IPS-15b (cell line): ENCODE results near the gene PRDM16.

Source experiments
- H3K27me3 ChIP-seq: one replicate; pipeline ENCODE4 v1.6.1; 2013; ENCODE audit warnings: low read length; ENCODE audit not compliant: control insufficient read depth, insufficient read depth
- H3K36me3 ChIP-seq: one replicate; pipeline ENCODE4 v1.6.1; 2013; ENCODE audit warnings: low read length; ENCODE audit not compliant: control insufficient read depth, insufficient read depth
- H3K4me1 ChIP-seq: one replicate; pipeline ENCODE4 v1.6.1; 2013; ENCODE audit warnings: mild to moderate bottlenecking, low read length; ENCODE audit not compliant: control insufficient read depth, insufficient read depth
- H3K4me3 ChIP-seq: one replicate; pipeline ENCODE4 v1.5.1; 2013; ENCODE audit warnings: low read depth, low read length
- H3K9ac ChIP-seq: one replicate; pipeline ENCODE4 v1.6.1; 2013; ENCODE audit warnings: low read depth, mild to moderate bottlenecking, low read length
- H3K9me3 ChIP-seq: one replicate; pipeline ENCODE4 v1.6.1; 2013; ENCODE audit warnings: mild to moderate bottlenecking, low read length; ENCODE audit not compliant: control insufficient read depth, insufficient read depth

PRDM16 gene

DNA sequence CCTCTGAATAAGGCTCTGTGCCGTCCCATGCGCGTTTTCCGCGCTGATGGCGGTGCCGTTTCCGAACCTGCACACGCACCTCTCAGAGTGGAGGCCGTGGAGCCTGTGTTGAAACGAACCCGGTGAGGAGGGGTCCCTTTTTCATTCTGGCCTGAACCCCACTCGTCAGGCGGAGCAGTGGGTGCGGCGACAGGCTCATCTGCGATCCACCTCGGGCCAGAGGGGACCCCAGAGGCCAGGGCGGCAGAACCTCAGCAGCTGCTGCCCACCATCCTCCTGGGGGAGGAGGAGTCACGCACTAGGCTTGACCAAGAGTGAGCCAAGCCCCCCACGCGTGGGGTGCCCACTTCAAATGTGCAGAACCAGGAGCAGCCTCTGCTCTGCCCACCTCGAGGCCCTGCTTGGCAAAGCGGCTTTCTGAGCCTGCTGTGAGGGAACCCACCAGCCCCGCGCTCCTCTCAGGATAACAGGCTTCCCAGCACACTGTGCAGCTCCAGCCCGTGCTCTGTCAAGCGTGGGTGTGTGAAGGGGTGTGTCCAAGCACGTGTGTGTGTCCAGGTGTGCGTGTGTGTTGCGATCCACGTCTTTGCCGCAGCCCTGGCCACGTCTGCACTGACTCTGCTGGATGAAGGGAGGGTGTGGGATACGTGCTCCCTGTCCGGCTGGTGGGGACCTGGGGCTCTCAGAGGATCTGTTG lies 6.8 kb downstream of the PRDM16 start:
- Histone ChIP-seq H3K9me3 (no peaks in the 10 kb centered on the region), H3K9ac (no peak overlapping the region), H3K27me3 (peaks cover 42% of the 10 kb centered on the region), H3K4me3 (no peak overlapping the region), H3K4me1 (peaks cover 4% of the 10 kb centered on the region), H3K36me3 (peaks cover 4% of the 10 kb centered on the region)

DNA sequence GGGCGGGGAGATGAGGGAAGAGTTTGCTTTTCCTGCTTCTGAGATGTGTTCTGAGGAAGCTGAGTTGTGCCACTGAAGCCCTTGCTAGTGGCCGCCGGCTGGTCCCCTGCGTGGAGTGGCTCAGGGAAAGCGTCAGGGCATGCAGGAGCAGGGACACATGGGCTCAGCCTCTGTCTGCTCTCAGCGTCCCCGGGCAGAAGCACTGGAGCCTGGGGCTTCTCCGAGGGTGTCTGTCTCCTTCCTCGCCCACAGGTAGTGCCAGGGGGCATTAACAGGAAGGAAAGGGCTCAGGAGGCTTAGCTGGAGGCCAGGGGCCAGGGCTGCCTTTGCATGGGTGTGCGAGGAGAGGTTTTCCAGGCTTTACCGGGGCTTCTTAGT lies 7.3 kb downstream of the PRDM16 start:
- no peak overlapping the region for H3K4me3 ChIP-seq
- peaks cover 36% of the 10 kb centered on the region for H3K27me3 ChIP-seq
- H3K4me1 ChIP-seq = peaks cover 4% of the 10 kb centered on the region
- H3K9me3 ChIP-seq = no peaks in the 10 kb centered on the region
- no peak overlapping the region for H3K9ac ChIP-seq
- H3K36me3 ChIP-seq = peaks cover 4% of the 10 kb centered on the region

DNA sequence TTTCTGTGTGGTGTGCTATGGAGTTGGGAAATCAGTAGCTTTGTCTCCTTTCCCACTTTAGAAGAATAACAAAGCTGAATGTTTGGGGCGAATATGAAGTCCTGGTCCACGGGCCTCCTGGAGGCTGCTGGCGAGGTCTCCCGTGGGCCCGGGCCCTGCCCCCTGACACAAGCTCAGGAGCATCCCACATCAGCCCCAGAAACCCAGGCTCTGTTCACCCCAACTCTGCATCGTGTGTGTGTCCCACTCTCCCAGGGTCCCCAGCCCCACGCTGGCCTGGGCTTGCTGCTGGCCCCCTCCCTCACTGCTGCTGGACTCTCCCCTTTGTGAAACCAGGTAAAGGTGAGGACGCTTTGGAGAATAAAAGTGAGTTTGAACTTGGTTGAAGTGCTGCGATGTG lies 8.1 kb downstream of the PRDM16 start:
- Histone ChIP-seq H3K9ac (no peak overlapping the region), H3K4me3 (no peak overlapping the region), H3K36me3 (peaks cover 4% of the 10 kb centered on the region), H3K4me1 (peaks cover 4% of the 10 kb centered on the region), H3K27me3 (peaks cover 29% of the 10 kb centered on the region), H3K9me3 (no peaks in the 10 kb centered on the region)

DNA sequence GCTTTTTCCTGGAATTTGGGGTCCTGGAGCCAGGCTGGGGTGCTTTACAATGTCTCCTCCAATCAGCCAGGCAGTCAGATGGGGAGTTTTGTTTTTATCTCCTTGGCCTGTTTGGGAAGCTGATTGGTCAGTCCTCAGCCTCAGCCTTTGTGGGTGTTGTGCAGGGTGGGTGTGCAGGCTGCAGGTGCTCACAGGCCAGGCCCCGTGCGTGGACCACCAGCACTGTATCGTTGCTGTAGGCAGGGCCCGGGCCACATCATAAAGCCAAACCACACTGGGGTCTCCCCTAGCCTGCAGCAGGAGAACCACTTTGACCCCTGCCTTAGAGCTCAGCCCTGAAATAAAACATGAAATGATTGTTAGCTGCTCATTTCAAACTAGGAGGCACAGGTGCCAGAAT lies 8.6 kb downstream of the PRDM16 start:
- H3K9ac ChIP-seq = no peak overlapping the region
- H3K4me3 ChIP-seq = no peak overlapping the region
- peaks cover 24% of the 10 kb centered on the region for H3K27me3 ChIP-seq
- H3K4me1 ChIP-seq = peaks cover 4% of the 10 kb centered on the region
- no peaks in the 10 kb centered on the region for H3K9me3 ChIP-seq
- H3K36me3 ChIP-seq = no peaks in the 10 kb centered on the region

DNA sequence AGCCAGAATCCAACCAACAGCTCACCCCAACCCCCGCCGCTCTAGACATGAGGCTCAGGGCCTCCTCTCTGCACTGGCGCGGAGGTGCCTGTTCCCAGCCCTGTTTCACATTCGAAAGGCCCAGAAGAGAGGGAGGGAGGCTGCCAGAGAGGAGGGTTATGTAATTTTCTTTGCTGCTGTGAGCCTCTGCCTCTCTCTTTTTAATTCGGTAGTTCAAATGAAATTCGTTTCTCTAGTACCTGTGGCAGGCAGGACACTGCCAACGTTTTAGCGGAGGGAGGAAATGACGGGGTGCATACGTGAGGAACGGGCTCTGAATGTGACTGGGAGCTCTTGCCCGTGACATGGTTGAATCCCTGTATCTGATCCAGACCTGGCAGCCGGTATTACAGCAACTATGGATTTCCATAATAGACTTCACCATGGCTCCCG lies 9.4 kb downstream of the PRDM16 start:
- no peaks in the 10 kb centered on the region for H3K36me3 ChIP-seq
- peaks cover 4% of the 10 kb centered on the region for H3K4me1 ChIP-seq
- peaks cover 15% of the 10 kb centered on the region for H3K27me3 ChIP-seq
- no peak overlapping the region for H3K4me3 ChIP-seq
- H3K9ac ChIP-seq = no peak overlapping the region
- H3K9me3 ChIP-seq = no peaks in the 10 kb centered on the region

DNA sequence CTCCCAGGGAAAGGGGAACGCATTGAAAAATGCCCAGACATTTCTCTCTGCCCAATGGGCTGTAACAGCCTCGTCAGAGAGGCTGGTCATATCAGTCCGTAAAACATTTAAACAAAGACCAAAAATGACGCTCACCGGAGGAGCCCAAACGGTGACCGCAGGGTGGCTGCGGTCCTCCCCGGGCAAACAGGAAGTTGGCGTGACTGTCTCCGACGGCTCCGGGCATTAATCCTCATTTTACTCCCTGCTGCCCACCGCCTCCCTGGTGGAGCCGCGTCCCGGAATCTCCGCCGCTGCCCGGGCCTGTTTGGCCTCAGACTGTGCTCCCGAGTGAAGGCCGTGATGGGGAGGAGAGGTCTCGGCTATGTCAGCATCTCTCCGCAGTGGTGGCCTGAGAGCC lies 9.9 kb downstream of the PRDM16 start:
- no peak overlapping the region for H3K4me3 ChIP-seq
- H3K4me1 ChIP-seq = peaks cover 4% of the 10 kb centered on the region
- no peak overlapping the region for H3K9ac ChIP-seq
- no peaks in the 10 kb centered on the region for H3K9me3 ChIP-seq
- no peaks in the 10 kb centered on the region for H3K36me3 ChIP-seq
- H3K27me3 ChIP-seq = peaks cover 11% of the 10 kb centered on the region

DNA sequence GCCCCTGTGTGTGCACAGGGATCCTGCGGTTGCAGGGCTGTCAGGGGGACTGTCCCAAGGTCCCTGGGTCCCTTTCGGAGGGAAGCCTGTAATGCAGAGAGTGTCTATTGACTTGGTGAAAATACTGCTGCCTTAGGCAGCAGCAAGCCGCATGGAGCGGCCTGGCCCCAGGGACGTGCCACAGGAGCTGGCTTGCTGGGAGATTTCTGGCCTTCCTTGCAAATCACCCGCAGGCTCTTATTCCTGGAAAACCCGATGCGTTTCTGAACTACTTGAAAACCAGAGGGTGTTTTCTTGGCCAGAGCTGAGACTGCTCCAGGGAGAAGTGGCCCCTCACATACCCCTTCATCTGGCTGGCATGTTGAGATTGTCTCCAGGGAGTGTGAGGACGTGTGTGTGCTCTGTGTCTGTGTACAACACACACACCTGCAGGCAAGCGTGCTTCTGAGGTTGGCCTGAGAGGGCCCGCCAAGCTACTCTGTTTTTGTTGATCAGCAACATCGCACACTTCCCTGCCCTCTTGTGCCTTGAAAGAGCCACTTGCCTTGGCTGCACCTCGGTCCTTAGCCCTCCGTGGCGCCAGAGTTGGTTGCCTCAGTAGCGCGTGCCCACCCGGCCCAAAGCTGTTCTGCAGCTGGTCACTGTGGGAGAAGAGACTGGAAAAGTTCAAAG lies 10.5 kb downstream of the PRDM16 start:
- H3K4me1 ChIP-seq = no peaks in the 10 kb centered on the region
- no peaks in the 10 kb centered on the region for H3K9me3 ChIP-seq
- no peak overlapping the region for H3K4me3 ChIP-seq
- no peaks in the 10 kb centered on the region for H3K36me3 ChIP-seq
- peaks cover 5% of the 10 kb centered on the region for H3K27me3 ChIP-seq
- no peak overlapping the region for H3K9ac ChIP-seq

DNA sequence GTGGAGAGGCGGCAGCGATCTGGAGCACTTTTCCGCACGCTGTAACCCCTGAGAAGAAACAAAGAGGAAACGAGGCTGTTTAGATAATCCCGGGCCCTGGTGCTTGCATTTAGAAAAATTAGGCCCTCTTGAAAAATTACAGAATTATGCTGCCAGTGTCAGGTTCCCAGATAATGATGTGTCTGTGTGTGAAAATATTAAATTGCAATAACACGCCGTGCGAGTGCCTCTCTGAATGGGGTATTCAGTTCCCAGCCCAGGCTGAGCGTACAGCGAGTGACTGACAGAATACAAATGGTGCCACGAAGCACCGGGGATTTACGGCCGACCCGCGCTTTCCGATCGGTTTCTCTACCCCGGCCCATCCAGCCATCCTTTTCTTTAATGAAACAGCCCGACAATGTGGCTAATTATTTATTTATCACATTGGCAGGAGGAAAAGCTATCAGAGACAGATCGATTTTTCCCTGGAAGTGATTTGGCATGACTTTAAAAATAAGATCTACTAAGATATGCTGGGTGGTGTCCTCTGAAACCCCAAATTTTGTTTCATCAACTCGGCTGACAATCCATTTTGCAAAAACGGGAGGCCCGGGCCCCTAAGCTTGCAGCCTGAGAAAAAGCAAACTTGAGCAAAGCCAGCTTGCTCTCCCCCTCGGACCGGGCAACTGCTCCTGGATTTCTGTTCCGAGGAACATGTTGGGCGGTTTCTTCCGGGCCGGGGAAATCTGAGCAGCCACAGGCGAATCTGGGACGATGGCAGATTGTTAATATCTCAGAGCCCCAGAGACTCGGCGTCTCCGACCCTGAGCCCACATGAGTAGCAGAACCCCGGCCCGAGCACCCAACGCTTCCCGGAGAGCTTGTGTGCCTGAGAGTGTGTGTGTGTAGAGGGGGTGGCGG lies 11.3 kb downstream of the PRDM16 start:
- Histone ChIP-seq H3K9ac (no peak overlapping the region), H3K36me3 (no peaks in the 10 kb centered on the region), H3K27me3 (no peaks in the 10 kb centered on the region), H3K4me1 (no peaks in the 10 kb centered on the region), H3K4me3 (no peak overlapping the region), H3K9me3 (no peaks in the 10 kb centered on the region)

DNA sequence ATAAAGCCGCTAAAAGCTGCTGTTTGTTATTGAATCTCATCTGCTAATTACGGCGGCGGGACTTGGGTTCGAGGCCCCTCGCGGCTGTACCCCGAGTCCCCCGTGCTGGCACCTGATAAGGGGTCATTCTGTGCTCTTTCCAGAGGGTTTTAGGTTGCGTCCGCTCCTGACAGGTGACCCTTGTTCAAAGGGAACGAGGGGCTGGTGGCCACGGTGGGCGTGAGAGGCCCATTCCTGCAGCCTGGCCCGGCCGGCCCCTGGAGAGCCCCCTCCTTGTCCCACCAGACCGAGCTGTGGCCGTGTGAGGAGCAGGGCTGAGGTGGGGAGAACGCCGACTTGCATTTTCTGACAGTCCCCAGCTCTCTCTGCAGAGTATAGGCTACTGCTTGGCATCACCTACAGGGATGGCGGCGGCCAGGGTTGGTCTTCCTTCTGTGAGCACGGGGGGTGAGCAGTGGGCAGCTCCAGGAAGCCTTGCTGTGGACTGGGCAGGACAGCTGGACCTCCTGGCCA lies 12.2 kb downstream of the PRDM16 start:
- no peak overlapping the region for H3K4me3 ChIP-seq
- no peaks in the 10 kb centered on the region for H3K9me3 ChIP-seq
- no peaks in the 10 kb centered on the region for H3K4me1 ChIP-seq
- H3K27me3 ChIP-seq = no peaks in the 10 kb centered on the region
- no peaks in the 10 kb centered on the region for H3K36me3 ChIP-seq
- no peak overlapping the region for H3K9ac ChIP-seq

DNA sequence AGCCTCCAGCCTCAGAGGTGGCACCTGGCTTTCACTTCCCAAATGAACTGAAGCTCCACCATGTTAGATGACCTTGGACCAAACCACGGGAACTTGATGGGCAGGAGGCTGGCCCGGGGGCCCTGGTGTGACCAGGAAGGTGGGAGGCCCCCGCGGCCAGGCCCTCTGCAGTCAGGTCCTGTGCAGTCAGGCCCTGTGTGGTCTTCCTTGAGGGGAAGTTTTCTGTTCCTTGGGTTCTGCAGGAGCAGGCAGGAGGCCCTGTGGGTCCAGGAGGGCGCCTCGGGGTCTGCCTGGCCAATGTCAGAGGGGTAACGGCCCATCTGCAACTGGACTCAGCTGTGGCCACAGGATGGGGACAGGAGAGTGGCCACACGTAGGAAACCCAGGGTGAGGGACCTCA lies 13.0 kb downstream of the PRDM16 start:
- Histone ChIP-seq H3K36me3 (no peaks in the 10 kb centered on the region), H3K4me3 (no peak overlapping the region), H3K4me1 (no peaks in the 10 kb centered on the region), H3K9ac (no peak overlapping the region), H3K9me3 (no peaks in the 10 kb centered on the region), H3K27me3 (no peaks in the 10 kb centered on the region)

DNA sequence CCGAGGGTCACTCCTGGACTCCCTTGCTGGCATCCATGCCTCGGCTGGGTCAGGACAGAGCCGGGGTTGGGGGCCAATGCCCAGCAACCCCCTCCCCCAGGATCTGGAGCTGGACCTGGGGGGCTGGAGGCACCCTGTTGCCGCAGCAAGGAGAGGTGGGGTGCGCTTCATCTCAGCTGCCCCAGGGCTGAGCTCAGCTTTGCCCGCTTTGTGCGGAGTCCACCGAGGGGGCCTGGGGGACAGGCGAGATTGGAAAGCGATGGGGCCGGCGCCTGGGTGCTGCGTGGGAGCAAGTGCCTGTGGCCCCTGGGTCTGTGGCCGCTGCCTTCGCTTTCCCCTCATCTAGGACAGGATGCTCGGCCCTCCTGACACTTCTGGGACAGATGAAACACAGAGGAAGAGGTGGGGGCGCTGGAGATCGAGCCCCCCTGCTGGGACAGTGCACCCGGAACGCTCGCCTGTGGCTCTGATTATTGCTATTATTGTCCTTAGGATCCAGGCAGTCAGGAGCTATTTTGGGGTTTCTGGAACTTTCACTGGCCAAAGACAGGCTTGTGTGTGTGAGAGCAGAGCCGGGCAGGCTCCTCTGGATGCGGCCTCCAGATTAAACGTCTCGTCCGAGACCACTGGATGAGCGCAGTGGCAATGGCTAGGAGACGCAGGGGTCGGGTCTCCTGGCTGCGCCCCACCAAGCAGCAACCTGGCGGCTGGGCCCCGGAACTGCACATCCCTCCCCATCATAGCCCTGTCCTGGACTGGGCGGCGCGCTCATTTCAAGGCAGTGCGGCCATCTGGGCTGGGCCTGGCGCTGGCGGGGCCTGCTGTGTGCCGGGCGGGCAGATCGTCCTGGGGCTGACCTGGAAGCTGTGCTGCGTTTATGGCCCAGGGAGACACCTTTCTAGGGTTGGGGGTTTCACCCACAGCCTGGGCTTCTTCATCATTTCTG lies 13.8 kb downstream of the PRDM16 start:
- Histone ChIP-seq H3K4me3 (no peak overlapping the region), H3K9ac (no peak overlapping the region), H3K27me3 (no peaks in the 10 kb centered on the region), H3K4me1 (no peaks in the 10 kb centered on the region), H3K36me3 (no peaks in the 10 kb centered on the region), H3K9me3 (no peaks in the 10 kb centered on the region)
